NCI-H446 treated with DMSO at 0.1 percent for 48 hours (cell line): ENCODE results near the gene GSG1L.
"Not testable (repeated sequence)": the region's sequence is repeated elsewhere in the genome, so short reads cannot be mapped to it uniquely, and the experiment has no call there.

Experiments
- DNase-seq: peaks from one replicate; lab custom pipeline; 2025; lab: John Stamatoyannopoulos, UW

GSG1L gene

GRCh38 chr16:27756206-27756970, 307.1 kb downstream of the GSG1L start:
- DNase-seq: no peak

GRCh38 chr16:27754788-27755690, 308.5 kb downstream of the GSG1L start:
- DNase-seq: no peak

GRCh38 chr16:27753563-27753962, 310.0 kb downstream of the GSG1L start:
- DNase-seq: no peak

GRCh38 chr16:27752241-27752640, 311.3 kb downstream of the GSG1L start:
- no peak for DNase-seq

- no peak for DNase-seq
Measured at GRCh38 chr16:27751676-27752075, 311.8 kb downstream of the GSG1L start.

GRCh38 chr16:27751233-27751632, 312.3 kb downstream of the GSG1L start:
- no peak for DNase-seq

GRCh38 chr16:27749946-27750345, 313.6 kb downstream of the GSG1L start:
- DNase-seq: no peak

GRCh38 chr16:27749547-27749875, 314.0 kb downstream of the GSG1L start:
- no peak for DNase-seq

GRCh38 chr16:27748868-27749546, 314.5 kb downstream of the GSG1L start:
- DNase-seq: no peak

GRCh38 chr16:27747946-27748345, 315.6 kb downstream of the GSG1L start:
- no peak for DNase-seq

- no peak for DNase-seq
Measured at GRCh38 chr16:27746076-27746855, 317.2 kb downstream of the GSG1L start.

GRCh38 chr16:27745348-27745747, 318.2 kb downstream of the GSG1L start:
- DNase-seq: no peak

- no peak for DNase-seq
Measured at GRCh38 chr16:27743963-27744362, 319.6 kb downstream of the GSG1L start.

- DNase-seq: not testable (repeated sequence)
Measured at GRCh38 chr16:27743001-27743400, 320.5 kb downstream of the GSG1L start.

GRCh38 chr16:27742333-27742732, 321.2 kb downstream of the GSG1L start:
- no peak for DNase-seq

- DNase-seq: no peak
Measured at GRCh38 chr16:27740496-27741201, 322.9 kb downstream of the GSG1L start.

GRCh38 chr16:27739606-27740357, 323.7 kb downstream of the GSG1L start:
- DNase-seq: no peak

- no peak for DNase-seq
Measured at GRCh38 chr16:27738596-27738995, 324.9 kb downstream of the GSG1L start.
